GM15510 (cell line): ENCODE measurements around the gene SRPK2.

Experiments
- POLR2A ChIP-seq: IDR thresholded peaks from 3 replicates; pipeline ENCODE4 v1.6.1; 2011; ENCODE audit warnings: borderline replicate concordance; ENCODE audit not compliant: insufficient read length; ENCODE audit errors: extremely low read depth

Gene SRPK2

GRCh38 chr7:105320896-105321295 lies 67.8 kb downstream of the SRPK2 start:
- no peak for TF ChIP-seq POLR2A

GRCh38 chr7:105319578-105319977 lies 69.1 kb downstream of the SRPK2 start:
- no peak for TF ChIP-seq POLR2A

DNA sequence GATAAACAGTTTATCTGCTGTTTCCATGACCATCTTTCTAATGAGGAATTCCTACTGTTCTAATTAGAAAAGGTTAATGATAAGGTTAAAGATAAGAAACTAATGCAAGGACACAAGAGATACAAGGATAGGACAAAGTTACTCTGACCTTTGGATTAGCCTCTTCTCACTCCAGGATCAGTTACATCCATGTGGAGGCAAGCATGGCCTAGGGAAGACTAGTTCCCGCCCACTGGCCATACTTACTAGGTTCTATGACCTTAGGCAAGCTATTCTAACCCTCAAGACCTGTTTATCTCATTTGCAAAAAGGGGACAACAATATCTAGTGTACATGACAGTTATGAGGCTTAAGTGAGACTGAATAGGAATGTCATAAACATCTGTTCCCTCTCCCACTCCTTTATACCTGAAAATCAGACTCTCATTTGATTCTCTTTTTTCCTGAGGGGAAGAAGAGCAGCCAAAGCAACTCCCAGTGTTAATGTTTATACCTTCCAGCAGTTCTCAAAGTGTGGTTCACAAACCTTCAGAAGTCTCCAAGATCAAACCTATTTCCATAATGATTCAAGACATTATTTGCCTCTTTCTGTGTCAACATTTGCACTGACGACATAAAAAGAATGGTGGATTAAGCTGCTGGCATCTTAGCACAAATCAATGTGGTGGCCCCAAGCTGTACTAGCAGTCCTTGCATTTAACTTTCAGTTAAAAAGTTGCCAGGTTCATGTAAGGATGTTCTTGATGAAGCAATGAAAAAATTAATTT lies 72.0 kb downstream of the SRPK2 start:
- no peak for TF ChIP-seq POLR2A

DNA sequence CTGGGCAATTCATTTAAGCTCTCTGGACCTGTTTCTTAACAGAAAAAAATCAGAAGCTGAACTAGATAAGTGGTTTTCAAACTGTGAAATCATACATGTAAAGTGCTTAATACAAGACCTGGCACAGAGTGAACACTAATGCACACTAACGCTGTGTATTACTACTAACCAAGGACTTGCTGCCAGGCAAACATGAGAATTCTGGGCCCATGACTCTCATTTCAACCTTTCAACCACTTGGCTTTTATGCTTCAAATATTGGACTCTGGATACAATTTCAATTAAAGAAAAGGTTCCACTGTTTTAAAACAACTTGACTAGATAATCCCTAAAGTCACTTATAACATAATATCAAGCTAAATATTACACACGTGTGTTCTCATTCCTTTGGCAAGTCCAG lies 73.4 kb downstream of the SRPK2 start:
- TF ChIP-seq POLR2A: no peak

- TF ChIP-seq POLR2A: no peak
Observed at GRCh38 chr7:105309235-105310169, 79.2 kb downstream of the SRPK2 start.

DNA sequence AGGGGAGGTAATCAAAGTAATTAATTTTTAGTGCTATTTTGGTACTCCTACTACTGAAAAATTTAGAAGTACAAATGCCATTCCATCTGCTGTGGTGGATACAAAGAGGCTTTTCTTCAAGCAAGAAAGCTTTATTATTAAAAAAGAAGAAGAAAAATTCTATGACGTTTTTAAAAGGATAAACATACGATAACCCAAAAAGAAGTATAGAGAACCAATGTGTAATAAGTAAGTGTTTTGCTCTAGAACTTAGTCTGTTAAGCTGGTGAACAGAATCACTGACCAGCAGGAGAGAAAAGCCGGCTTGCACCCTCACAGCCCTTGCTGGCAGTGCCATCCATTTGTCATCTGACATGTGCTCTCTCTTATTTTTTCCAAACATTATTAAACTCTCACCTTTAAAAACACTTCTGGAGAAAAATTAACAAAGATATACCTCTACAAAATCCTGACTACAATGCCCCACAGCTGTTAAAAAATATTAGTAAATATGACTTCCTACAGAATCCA lies 81.5 kb downstream of the SRPK2 start:
- no peak for TF ChIP-seq POLR2A

DNA sequence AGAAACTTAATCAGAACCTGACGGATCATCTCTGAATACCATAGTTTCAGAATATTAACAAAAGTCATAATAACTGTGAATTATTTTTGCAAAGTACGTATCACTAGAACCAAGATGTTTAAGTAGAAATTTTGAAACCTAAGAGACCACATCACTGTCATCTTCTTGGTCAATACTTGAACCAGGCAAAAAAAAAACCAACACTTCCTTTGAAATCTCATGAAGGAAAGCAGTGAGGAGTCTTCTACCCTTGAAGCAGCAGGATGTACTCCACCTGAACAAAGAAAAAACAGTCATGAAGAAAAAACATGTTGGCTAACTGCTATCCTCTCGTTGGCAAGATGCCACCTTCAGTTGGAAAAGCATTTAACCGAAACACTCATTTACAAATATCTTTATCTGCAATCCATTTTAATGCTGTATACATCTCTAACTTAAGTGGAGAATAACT lies 82.4 kb downstream of the SRPK2 start:
- TF ChIP-seq POLR2A: no peak

DNA sequence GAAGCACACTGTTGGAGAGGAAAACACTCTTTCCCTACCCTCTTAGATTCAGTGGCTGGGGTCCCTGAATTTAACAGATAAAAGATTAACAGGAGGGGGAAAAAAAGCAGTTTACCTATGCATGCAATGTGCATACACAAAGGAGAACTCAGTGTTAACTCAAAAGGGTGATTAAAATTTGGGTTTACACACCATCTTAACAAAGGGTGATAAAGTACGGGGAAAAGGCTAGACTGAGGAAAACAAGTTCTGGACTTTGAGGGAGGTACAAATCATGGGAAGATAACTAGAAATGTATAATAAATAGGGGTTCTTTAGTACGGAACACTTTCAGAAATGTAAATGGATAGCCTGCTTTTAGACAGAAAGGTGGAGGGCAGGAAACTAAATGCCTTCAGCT lies 83.1 kb downstream of the SRPK2 start:
- no peak for TF ChIP-seq POLR2A

DNA sequence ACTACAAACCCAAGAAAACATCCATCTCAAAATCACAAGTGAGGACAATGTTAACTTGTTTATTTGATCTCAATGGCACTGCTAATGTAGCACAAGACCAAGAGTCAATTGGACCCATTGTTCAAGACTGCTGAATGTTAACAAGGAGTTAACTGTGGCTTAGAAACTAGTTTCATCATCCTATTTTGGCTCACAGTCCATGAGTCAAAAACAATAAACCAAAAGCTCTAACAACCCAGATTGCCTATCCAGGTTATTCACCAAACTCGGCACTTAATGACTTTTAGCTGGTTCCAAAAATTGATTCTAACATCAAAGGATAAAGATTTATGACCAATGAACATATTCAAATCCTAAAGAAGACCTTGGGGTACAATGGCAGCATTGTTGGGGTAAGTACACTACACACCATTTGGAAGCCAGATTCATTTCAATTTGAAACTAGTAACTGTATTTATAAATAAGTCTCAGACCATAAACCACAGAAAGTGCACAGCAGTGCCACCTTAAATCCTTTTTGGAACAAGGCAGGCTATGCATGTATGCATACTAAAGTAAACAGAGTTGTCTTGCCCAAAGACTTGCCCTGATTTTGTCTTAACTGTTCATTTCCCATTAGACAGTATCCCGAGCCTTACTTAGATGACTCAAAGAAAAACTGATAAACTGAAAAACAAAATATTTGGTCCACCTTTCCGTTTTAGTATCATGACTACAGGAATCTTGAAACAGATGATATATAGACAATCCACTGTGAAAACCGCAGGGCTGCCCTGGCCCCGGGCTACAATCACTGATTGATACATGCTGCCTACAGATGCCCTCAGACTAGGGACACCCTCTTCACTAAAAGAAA lies 84.5 kb downstream of the SRPK2 start:
- TF ChIP-seq POLR2A: no peak

DNA sequence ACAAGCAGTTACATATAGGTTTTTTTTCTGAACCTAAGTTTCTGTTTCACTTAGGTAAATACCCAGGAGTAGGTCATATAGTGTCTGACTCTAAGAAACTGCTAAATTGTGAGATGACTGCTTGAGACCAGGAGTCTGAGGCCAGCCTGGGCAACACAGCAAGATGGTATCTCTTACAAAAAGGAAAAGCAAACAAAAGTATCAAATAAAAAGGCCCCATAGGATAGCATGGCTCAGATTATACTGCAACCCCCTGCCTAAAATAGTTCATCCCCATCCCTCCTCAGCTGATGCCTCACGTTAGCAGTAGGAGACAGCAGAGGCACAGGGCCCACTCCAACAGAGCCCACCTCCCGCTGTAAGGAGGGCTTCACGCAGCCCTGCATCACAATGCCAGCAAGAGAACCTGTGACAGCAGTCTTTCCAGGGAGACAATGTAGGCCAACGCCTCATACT lies 90.3 kb downstream of the SRPK2 start:
- no peak for TF ChIP-seq POLR2A

GRCh38 chr7:105297985-105298384 lies 90.7 kb downstream of the SRPK2 start:
- no peak for TF ChIP-seq POLR2A

DNA sequence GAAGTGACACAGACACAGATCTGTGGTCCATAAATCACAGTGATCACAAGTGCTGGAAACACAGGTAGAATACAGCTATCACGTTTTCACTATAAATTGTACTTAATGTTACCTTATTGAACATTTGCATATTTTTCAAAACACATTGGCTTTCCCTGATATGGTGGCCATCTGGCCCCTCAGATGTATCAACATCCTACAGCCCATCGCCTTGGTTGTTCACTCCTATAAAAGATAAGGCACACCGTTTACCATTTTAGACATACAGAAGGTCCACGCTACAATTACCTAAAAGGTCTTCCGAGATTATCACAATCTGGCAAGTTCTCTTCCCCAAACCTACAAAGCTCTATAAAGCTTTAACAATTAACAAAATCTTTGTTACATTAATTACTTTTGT lies 91.4 kb downstream of the SRPK2 start:
- no peak for TF ChIP-seq POLR2A

DNA sequence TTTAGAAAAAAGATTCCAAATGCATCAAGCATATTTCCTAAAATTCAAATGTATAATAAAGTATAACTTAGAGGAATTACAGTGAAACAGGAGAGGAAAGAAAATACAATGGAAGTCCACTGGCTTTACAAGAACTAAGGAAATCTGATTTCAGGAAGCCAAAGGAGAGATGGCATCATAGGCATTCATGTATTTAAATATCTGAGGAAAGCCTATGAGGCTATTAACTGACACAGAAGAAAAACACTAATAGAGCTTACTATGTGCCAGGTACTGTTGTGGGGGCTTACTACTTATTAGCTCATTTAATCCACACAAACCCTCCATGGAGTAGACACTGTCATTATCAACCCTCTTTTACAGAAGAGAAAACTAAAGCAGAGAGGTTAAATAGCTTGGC lies 92.2 kb downstream of the SRPK2 start:
- TF ChIP-seq POLR2A: no peak

- no peak for TF ChIP-seq POLR2A
Observed at GRCh38 chr7:105295596-105296352, 92.9 kb downstream of the SRPK2 start.
